Transverse colon (tissue), 4 donors: ENCODE results near the gene PBX3. TPM values are rescaled to one million over a fixed set of nuclear protein-coding genes. Genes with fewer than 3 reads are reported as not detected.

Experiments used
- DNase-seq: peaks from one replicate; pipeline ENCODE4 v3.0.0-alpha.2; 2019
- H3K27ac ChIP-seq, 4 donors: fragments of 200-600 bp; sonication (generic); 2 replicates each; pipeline ENCODE4 v1.5.1; 2016 to 2018; ENCODE audit warnings: inconsistent platforms in 4 of 4
- H3K27me3 ChIP-seq: fragments of 200-600 bp; sonication (generic); 2 replicates; pipeline ENCODE4 v1.5.1; 2017; ENCODE audit warnings: inconsistent platforms
- H3K36me3 ChIP-seq, 4 donors: fragments of 200-600 bp; sonication (generic); 2 replicates each; pipeline ENCODE4 v1.5.1; 2017 to 2019; ENCODE audit warnings: inconsistent platforms in 4 of 4
- H3K4me1 ChIP-seq, 4 donors: fragments of 200-600 bp; sonication (generic); 2 replicates each; pipeline ENCODE4 v1.5.1; 2017 to 2020; ENCODE audit warnings: inconsistent platforms in 4 of 4
- H3K4me3 ChIP-seq, 4 donors: fragments of 200-600 bp; sonication (generic); 1 replicate in 1 of 4; 2 replicates in 3 of 4; pipeline versions ENCODE4 v1.5.1 to v1.6.1; 2017 to 2019; ENCODE audit warnings: inconsistent platforms in 4 of 4
- H3K9me3 ChIP-seq, 2 donors: fragments of 200-600 bp; sonication (generic); 2 replicates each; pipeline ENCODE4 v1.5.1; 2017 to 2019; ENCODE audit warnings: inconsistent platforms in 2 of 2
- EP300 ChIP-seq: sonication (generic); formaldehyde crosslinking; IDR thresholded peaks from one replicate; pipeline ENCODE4 v1.6.1; 2017; ENCODE audit warnings: antibody characterized with exemption, low read depth
- POLR2A ChIP-seq: fragments of 450-650 bp; IDR thresholded peaks from one replicate; pipeline ENCODE4 v1.6.1; 2016; ENCODE audit warnings: antibody characterized with exemption, mild to moderate bottlenecking, moderate library complexity
- POLR2AphosphoS5 ChIP-seq, 3 donors: sonication (generic); formaldehyde crosslinking; IDR thresholded peaks; one replicate each; pipeline ENCODE4 v1.6.1; 2016; ENCODE audit warnings: antibody characterized with exemption in 3 of 3
- WGBS, 2 donors: methylation state at CpG; one replicate each; pipeline ENCODE4 v1.1.5; 2018; ENCODE audit warnings: low coverage in 1 of 2; 5-methylcytosine and 5-hydroxymethylcytosine counted together
- in situ Hi-C, 4 donors: fragments of 200-750 bp; cut with MboI; loops; one replicate each; pipeline versions ENCODE4 v1.15.0 to v1.15.1; 2017; ENCODE audit warnings: low sequenced_read_pairs in 3 of 4, low pct_ligation_motif_present in 1 of 4, low pct_unique_long_range_greater_than_20kb in 1 of 4
- intact Hi-C: fragments of 100-400 bp; cut with DNase I; formaldehyde crosslinking; loops from one replicate; pipeline ENCODE4 v1.15.1; 2023; ENCODE audit warnings: low total_unique reads
- total RNA-seq, 4 donors: library from RNA; depleted of rRNA; stranded (reverse); fragments of >200 nt; gene quantifications; one replicate each; pipeline ENCODE4 v1.1.0, GENCODE V29; 2016
- TF ChIP-seq, protein P1 (sequence below), 5 experiments: fragments of 200-600 bp in 3 of 5; fragments of 450-650 bp in 2 of 5; sonication (generic) in 3 of 5; IDR thresholded peaks; 1 replicate in 2 of 5; 2 replicates in 3 of 5; pipeline ENCODE4 v1.5.1; 2016 to 2017; ENCODE audit warnings: antibody characterized with exemption in 5 of 5, inconsistent platforms in 3 of 5, mild to moderate bottlenecking in 2 of 5, moderate library complexity in 1 of 5

Gene PBX3
- total RNA-seq, 4 donors from 2014 or later, result 16.4 to 70.3 (median 20.4) TPM

GRCh38 chr9:125919565-125919964 lies 172.4 kb downstream of the PBX3 start:
- intact Hi-C loops (no loop called here), in situ Hi-C loops (no loop called here)
- no peak overlapping the region for H3K27ac ChIP-seq
- no peak overlapping the region for H3K4me3 ChIP-seq
- no peaks in the 10 kb centered on the region for H3K27me3 ChIP-seq
- no peaks in the 10 kb centered on the region for H3K9me3 ChIP-seq
- H3K36me3 ChIP-seq, result no peaks in the 10 kb centered on the region
- DNase-seq, result no peak
- TF ChIP-seq, protein P1, sequence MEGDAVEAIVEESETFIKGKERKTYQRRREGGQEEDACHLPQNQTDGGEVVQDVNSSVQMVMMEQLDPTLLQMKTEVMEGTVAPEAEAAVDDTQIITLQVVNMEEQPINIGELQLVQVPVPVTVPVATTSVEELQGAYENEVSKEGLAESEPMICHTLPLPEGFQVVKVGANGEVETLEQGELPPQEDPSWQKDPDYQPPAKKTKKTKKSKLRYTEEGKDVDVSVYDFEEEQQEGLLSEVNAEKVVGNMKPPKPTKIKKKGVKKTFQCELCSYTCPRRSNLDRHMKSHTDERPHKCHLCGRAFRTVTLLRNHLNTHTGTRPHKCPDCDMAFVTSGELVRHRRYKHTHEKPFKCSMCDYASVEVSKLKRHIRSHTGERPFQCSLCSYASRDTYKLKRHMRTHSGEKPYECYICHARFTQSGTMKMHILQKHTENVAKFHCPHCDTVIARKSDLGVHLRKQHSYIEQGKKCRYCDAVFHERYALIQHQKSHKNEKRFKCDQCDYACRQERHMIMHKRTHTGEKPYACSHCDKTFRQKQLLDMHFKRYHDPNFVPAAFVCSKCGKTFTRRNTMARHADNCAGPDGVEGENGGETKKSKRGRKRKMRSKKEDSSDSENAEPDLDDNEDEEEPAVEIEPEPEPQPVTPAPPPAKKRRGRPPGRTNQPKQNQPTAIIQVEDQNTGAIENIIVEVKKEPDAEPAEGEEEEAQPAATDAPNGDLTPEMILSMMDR (IDR thresholded peaks at IDR 0.05), result no peak
- TF ChIP-seq POLR2AphosphoS5 (IDR thresholded peaks at IDR 0.05) (no peak), EP300 (no peak), POLR2A (no peak)
- no peaks in the 10 kb centered on the region for H3K4me1 ChIP-seq

- no peaks in the 10 kb centered on the region for H3K36me3 ChIP-seq
- 83 to 88% methylated on average over 1 to 2 of the region's 2 CpGs for WGBS, 2 donors
- in situ Hi-C loops, result no loop called here
- no peak for DNase-seq
- no peaks in the 10 kb centered on the region for H3K9me3 ChIP-seq
- intact Hi-C loops, result no loop called here
- no peaks in the 10 kb centered on the region for H3K4me1 ChIP-seq
- no peak overlapping the region for H3K4me3 ChIP-seq
- no peak for TF ChIP-seq EP300
- no peak for TF ChIP-seq POLR2A
- TF ChIP-seq, protein P1 (IDR thresholded peaks at IDR 0.05), result no peak
- TF ChIP-seq POLR2AphosphoS5 (IDR thresholded peaks at IDR 0.05), result no peak
- H3K27me3 ChIP-seq, result no peaks in the 10 kb centered on the region
- H3K27ac ChIP-seq, result no peak overlapping the region
Observed at GRCh38 chr9:125920402-125920801, 173.2 kb downstream of the PBX3 start.

DNA sequence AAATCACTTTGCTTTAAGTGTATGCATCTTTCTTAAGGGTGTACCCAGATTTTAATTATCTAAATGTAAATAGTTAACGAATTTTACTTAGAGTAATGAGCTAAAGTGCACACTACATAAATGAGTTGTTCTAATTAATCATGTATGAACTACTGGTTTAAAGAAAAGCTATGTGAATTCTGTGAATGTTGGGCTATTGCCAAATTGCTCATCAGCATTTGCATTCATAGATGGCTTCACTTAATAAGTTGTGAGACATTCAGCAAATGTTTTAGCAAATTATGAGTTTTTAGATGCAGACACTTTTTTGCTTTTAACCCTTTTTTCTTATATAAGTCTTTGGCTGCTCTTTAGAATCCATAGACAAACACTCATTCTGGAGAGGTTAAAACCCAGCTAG lies 175.7 kb downstream of the PBX3 start:
- WGBS, 2 donors, result 56% methylated on average over 1 of the region's 1 CpG

DNA sequence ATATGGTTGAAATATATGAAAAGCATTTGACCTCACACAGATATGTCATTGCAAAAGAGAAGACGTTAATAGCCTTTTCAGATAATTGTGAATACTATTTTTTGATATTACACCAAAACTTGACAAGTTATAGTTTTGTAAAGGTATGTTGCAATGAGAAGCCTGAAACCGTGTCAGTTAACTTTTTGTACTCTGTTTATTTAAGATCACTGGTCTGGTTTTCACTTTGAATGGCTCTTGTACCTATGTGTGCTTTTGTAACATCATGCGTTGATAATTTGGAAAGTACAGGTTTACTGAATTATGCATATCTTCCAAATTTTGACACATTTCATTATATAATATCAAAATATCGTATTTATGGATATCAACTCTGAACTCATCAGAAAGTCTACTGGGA lies 177.2 kb downstream of the PBX3 start:
- 92 to 94% methylated on average over 4 of the region's 4 CpGs for WGBS, 2 donors
- intact Hi-C loops, result no loop called here

More for the DNA sequence above, 175.7 kb downstream of the PBX3 start:
- Histone ChIP-seq H3K4me3 (no peak overlapping the region), H3K27ac (no peak overlapping the region), H3K27me3 (no peaks in the 10 kb centered on the region), H3K9me3 (no peaks in the 10 kb centered on the region), H3K4me1 (no peaks in the 10 kb centered on the region), H3K36me3 (no peaks in the 10 kb centered on the region)
- intact Hi-C loops, result no loop called here
- DNase-seq, result no peak
- TF ChIP-seq EP300 (no peak), POLR2AphosphoS5 (IDR thresholded peaks at IDR 0.05) (no peak), POLR2A (no peak)
- TF ChIP-seq, protein P1 (IDR thresholded peaks at IDR 0.05), result no peak
- in situ Hi-C loops, result no loop called here

More for the DNA sequence above, 177.2 kb downstream of the PBX3 start:
- Histone ChIP-seq H3K27me3 (no peaks in the 10 kb centered on the region), H3K4me1 (no peaks in the 10 kb centered on the region), H3K4me3 (no peak overlapping the region), H3K36me3 (no peaks in the 10 kb centered on the region), H3K9me3 (no peaks in the 10 kb centered on the region), H3K27ac (no peak overlapping the region)
- in situ Hi-C loops, result no loop called here
- DNase-seq, result no peak
- TF ChIP-seq POLR2A, result no peak
- TF ChIP-seq, protein P1 (IDR thresholded peaks at IDR 0.05), result no peak
